CD4-positive, alpha-beta T cell treated with Interleukin-2 at 100 ng/mL for 4 hours (primary cell): Measurements from ENCODE around the gene ZNF322.
"Not testable (repeated sequence)": the region's sequence is repeated elsewhere in the genome, so short reads cannot be mapped to it uniquely, and the experiment has no call there.

ENCODE experiments used
- DNase-seq: peaks from one replicate; pipeline ENCODE4 v3.0.0-alpha.2; 2020; ENCODE audit warnings: low spot score

The ZNF322 gene

GRCh38 chr6:26659042-26659999 lies at the start of gene ZNF322:
TSS of gene ZNF322 (minus strand) at chr6:26659746. CDS start at chr6:26638553, 21,193 bp downstream.
- peak; percentile 86 for DNase-seq

- DNase-seq: not testable (repeated sequence)
These were observed 46.2 kb upstream of the ZNF322 start for GRCh38 chr6:26705780-26706179.

GRCh38 chr6:26705352-26705751 lies 45.8 kb upstream of the ZNF322 start:
- not testable (repeated sequence) for DNase-seq

DNA sequence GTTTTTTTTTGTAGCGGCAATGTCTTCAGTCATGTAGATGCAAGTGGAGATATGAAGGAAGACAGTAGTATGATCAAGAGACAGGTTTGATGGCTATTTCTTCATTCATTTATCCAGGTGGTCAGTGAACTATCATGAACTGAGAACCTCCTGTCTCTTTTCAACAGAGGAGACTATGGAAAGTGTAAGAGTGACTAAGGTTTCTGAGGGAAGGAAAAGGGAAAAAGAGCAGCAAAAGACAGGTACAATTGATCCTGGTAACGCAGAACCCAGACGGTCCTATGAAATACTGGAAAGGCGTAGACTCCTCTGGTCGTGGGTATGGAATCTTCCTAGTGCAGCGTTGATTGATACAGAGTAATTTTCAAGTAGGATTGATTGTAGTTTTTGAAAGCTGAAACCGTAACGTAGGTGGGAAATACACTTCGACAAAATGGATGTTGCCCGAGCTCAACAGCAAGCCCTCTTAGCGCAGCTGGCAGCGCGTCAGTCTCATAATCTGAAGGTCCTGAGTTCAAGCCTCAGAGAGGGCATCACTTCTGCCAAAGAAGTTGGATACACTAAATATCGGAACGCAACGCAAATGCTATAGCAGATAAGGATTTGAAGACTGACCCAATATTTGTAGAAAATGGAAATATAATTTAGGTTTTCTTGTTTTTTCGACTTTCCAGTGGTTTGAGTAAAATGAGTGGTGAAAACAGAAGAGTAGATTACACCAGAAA lies 41.6 kb upstream of the ZNF322 start:
- not testable (repeated sequence) for DNase-seq

- DNase-seq: not testable (repeated sequence)
These were observed 38.0 kb upstream of the ZNF322 start for GRCh38 chr6:26697496-26697895.

DNA sequence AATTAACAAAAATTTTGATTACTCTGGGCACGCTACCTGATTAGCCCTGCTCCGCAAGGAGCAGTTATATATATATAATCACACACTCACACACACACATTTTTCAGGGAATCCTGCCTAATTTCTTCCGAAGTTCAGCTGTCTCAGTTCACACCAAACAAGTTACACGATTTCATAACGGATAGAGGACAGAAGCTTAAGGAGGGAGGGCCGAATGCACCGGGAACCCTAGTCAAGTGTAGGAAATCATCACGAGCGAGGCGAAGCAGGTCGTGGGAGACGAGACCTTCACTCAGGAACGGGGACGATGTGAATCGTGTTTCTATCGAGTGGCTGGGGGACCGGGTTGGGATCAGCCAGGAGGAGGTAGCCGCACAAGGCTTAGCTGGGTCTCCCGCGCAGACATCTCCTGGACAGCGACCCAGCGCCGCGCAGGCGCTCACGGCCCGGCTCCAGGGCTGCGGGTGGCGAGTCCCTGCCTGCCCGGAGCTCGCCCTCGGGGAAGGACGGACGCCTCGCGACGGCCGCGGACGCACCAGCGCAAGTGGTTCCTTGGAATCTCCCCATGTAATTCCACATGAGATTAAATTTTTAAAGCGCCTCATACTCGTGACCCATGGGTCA lies 29.9 kb upstream of the ZNF322 start:
- DNase-seq: not testable (repeated sequence)

- DNase-seq: not testable (repeated sequence)
These were observed 23.0 kb upstream of the ZNF322 start for GRCh38 chr6:26682435-26683042.

DNA sequence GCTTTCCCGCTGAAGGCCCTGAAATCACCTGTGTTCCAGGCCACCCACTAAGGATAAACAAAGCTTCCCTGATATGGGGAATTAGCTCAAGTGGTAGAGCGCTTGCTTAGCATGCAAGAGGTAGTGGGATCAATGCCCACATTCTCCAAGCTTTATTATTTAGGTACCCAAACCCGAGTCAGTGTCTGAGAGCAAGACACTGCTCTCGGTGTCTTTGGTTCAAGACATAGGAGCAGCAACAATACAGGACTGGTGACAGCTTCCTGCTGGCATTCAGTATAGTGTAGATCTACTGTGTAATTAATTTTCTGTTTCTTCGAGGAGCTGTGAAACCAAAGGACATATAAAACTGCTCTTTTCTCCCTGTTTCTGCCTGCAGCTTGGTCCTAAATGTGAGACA lies 13.7 kb upstream of the ZNF322 start:
- DNase-seq: not testable (repeated sequence)

- not testable (repeated sequence) for DNase-seq
These were observed 11.0 kb upstream of the ZNF322 start for GRCh38 chr6:26670558-26670957.

DNA sequence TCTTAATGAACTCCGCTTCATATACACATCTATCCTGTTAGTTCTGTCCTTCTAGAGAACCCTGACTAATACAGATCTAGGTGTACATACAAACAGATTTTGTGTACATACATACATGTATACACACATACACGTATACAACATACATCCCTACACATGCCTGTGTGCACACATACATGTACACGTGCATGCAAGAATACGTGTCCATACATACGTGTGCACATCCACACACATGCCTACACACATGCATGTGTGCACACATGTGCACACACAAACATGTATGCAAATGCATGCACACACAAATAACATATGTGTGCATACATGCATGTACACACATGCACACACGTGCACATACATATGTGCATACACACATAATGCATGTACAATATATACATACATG lies 10.5 kb upstream of the ZNF322 start:
- DNase-seq: not testable (repeated sequence)

GRCh38 chr6:26660000-26660361 lies 435 bp upstream of the ZNF322 start:
- DNase-seq: peak; percentile 33

DNA sequence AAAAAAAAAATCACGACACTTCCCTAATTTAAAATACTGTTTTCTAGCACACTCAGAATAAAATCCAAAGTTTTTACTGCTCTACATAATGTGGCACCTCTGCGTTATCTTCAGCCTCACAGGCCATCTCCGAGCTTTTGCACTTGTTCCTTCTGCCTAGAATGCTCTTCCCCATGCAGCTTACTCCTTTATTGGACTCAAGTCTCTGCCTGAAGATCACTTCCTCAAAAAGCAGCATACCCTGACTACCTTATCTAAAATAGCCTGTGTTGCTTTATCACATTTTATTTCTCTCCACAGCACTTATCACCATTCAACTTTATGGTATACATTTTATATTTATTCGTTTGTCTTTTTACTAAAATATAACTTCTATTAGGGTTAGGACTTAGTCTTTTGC lies 2.3 kb downstream of the ZNF322 start:
- no peak for DNase-seq

GRCh38 chr6:26653007-26653406 lies 6.5 kb downstream of the ZNF322 start:
- no peak for DNase-seq

GRCh38 chr6:26651133-26651781 lies 8.3 kb downstream of the ZNF322 start:
- DNase-seq: no peak

DNA sequence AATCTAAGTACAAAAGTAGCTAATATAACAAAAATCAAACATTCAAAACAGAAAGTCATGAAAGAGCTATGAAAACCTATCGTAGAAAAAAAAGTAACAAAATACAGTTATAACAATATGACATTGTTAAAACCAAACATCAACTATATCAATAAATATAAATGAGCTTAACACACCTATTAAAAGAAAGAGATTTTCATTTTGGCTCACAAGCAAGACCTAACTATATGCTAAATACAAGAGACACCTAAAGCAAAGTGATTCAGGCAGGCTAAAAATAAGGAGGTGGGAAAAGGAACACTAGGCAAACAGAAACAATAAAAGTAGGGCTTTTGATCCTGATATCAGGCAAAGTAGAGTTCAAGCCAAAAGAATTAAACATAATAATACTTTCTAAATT lies 13.5 kb downstream of the ZNF322 start:
- DNase-seq: no peak

- DNase-seq: no peak
These were observed 18.7 kb downstream of the ZNF322 start for GRCh38 chr6:26640806-26641205.

GRCh38 chr6:26629359-26629758 lies 30.2 kb downstream of the ZNF322 start:
- DNase-seq: no peak

GRCh38 chr6:26627843-26628242 lies 31.7 kb downstream of the ZNF322 start:
- DNase-seq: no peak

GRCh38 chr6:26624557-26624956 lies 35.0 kb downstream of the ZNF322 start:
- no peak for DNase-seq

DNA sequence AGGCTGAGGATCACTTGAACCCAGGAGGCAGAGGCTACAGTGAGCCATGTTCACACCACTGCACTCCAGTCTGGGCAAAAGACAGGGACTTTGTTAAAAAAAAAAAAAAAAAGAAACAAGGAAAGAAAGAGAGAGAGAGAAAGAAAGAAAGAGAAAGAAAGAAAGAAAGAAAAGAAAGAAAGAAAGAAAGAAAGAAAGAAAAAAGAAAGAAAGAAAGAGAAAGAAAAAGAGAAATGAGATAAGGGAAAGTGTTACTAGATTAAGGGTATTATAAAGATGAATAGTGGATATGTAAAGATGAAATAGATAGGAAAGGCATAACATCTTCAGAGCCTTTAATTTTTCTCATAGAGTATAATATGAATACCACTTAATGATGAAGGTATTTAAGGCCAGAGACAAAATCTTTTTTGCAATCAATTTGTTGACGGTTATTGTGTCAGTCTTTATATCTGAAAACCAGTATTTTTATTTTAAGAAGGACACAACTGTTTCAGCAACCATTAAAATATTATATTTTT lies 36.1 kb downstream of the ZNF322 start:
- DNase-seq: no peak
